Gastroesophageal sphincter (tissue), 4 donors: ENCODE measurements around the gene SLC6A13. TPM values are rescaled to one million over a fixed set of nuclear protein-coding genes. Genes with fewer than 3 reads are reported as not detected.

Source experiments
- ATAC-seq: fragments of 150-250 bp; one replicate; pipeline ENCODE4 v1.9.1; 2016; ENCODE audit warnings: mild to moderate bottlenecking, moderate library complexity
- H3K27ac ChIP-seq, 4 donors: fragments of 200-600 bp; sonication (generic) in 3 of 4; 1 replicate in 3 of 4; 2 replicates in 1 of 4; pipeline ENCODE4 v1.5.1; 2016 to 2019
- H3K27me3 ChIP-seq: fragments of 200-600 bp; sonication (generic); one replicate; pipeline ENCODE4 v1.5.1; 2019
- H3K36me3 ChIP-seq, 2 donors: fragments of 200-600 bp; sonication (generic); one replicate each; pipeline ENCODE4 v1.5.1; 2019; ENCODE audit warnings: control low read depth in 1 of 2
- H3K4me1 ChIP-seq, 3 donors: fragments of 200-600 bp; sonication (generic); 1 replicate in 2 of 3; 2 replicates in 1 of 3; pipeline ENCODE4 v1.5.1; 2016 to 2019; ENCODE audit warnings: control low read depth in 2 of 3
- H3K4me3 ChIP-seq, 2 donors: fragments of 200-600 bp; sonication (generic); one replicate each; pipeline ENCODE4 v1.5.1; 2019; ENCODE audit warnings: mild to moderate bottlenecking in 1 of 2, moderate library complexity in 1 of 2
- H3K9me3 ChIP-seq, 3 donors: fragments of 200-600 bp; sonication (generic); one replicate each; pipeline ENCODE4 v1.5.1; 2017 to 2019; ENCODE audit warnings: control low read depth in 2 of 3
- EP300 ChIP-seq: sonication (generic); formaldehyde crosslinking; IDR thresholded peaks from one replicate; pipeline ENCODE4 v1.6.1; 2017; ENCODE audit warnings: antibody characterized with exemption, mild to moderate bottlenecking
- POLR2A ChIP-seq, 2 donors: fragments of 450-650 bp; IDR thresholded peaks; one replicate each; pipeline ENCODE4 v1.6.1; 2017; ENCODE audit warnings: antibody characterized with exemption in 2 of 2, mild to moderate bottlenecking in 2 of 2, moderate library complexity in 1 of 2
- POLR2AphosphoS5 ChIP-seq: sonication (generic); formaldehyde crosslinking; IDR thresholded peaks from one replicate; pipeline ENCODE4 v1.6.1; 2017; ENCODE audit warnings: antibody characterized with exemption
- WGBS, 2 donors: methylation state at CpG; one replicate each; pipeline ENCODE4 v1.1.5; 2018; ENCODE audit warnings: low coverage in 1 of 2; 5-methylcytosine and 5-hydroxymethylcytosine counted together
- total RNA-seq, 4 donors: library from RNA; depleted of rRNA; stranded (reverse); fragments of >200 nt; gene quantifications; one replicate each; pipeline ENCODE4 v1.1.0, GENCODE V29; 2016
- TF ChIP-seq, protein P1 (sequence below), 4 experiments: fragments of 200-600 bp in 2 of 4; fragments of 450-650 bp in 2 of 4; sonication (generic) in 1 of 4; IDR thresholded peaks; one replicate each; pipeline ENCODE4 v1.5.1; 2017 to 2019; ENCODE audit warnings: antibody characterized with exemption in 4 of 4, mild to moderate bottlenecking in 2 of 4, moderate library complexity in 2 of 4

The SLC6A13 gene
- total RNA-seq, 4 donors from 2014 or later, result not detected

DNA sequence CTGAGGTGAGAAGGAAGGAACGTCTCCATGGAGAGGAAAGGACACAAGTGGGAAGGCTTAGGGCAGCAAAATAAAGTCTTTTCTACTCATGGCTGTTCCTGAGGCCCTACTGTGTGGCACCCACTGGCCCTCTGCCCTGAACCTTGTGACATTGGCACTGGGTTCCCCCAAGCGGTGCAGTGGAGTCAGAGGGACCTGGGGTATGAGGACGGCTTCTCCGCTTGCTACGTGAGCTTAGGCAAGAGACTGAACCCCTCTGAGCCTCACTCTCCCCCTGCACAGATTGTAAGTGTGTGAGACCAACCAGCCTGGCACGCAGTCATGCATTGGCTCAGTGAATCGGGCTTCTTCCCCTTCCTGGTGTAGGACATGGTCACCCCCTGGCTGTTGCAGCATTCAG is 68.4 kb downstream of the SLC6A13 start:
- no peaks in the 10 kb centered on the region for H3K36me3 ChIP-seq
- ATAC-seq, result no peak
- 67 to 70% methylated on average over 1 to 3 of the region's 7 CpGs for WGBS, 2 donors
- TF ChIP-seq, protein P1, sequence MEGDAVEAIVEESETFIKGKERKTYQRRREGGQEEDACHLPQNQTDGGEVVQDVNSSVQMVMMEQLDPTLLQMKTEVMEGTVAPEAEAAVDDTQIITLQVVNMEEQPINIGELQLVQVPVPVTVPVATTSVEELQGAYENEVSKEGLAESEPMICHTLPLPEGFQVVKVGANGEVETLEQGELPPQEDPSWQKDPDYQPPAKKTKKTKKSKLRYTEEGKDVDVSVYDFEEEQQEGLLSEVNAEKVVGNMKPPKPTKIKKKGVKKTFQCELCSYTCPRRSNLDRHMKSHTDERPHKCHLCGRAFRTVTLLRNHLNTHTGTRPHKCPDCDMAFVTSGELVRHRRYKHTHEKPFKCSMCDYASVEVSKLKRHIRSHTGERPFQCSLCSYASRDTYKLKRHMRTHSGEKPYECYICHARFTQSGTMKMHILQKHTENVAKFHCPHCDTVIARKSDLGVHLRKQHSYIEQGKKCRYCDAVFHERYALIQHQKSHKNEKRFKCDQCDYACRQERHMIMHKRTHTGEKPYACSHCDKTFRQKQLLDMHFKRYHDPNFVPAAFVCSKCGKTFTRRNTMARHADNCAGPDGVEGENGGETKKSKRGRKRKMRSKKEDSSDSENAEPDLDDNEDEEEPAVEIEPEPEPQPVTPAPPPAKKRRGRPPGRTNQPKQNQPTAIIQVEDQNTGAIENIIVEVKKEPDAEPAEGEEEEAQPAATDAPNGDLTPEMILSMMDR (IDR thresholded peaks at IDR 0.05), result no peak
- TF ChIP-seq EP300 (no peak), POLR2AphosphoS5 (no peak), POLR2A (IDR thresholded peaks at IDR 0.05) (no peak)
- H3K4me1 ChIP-seq, result peaks cover 0 to 5% (median 2%) of the 10 kb centered on the region in 3 donors
- H3K4me3 ChIP-seq, result no peak overlapping the region
- no peak overlapping the region for H3K27ac ChIP-seq
- H3K9me3 ChIP-seq, result no peaks in the 10 kb centered on the region
- peaks cover 87% of the 10 kb centered on the region for H3K27me3 ChIP-seq

DNA sequence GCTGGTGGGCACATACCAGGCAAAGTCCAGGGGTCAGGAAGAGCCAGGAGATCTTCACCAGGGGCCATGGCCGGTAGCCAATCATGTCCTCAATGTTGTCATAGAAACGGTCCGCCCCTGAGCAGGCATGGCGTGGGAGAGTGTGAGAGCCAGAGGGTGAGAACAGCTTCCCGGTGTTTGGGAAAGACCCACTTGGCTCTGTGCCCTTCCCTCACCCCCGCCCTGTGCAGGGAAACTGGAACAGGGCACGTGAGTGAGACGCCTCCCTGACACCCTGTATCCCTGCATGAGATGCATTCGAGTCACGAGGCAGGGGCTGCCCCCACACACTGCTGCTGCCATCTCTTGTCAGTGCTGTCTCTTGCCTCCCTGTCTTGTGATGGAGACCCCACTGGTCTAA is 69.4 kb downstream of the SLC6A13 start:
- WGBS, 2 donors, result 64 to 85% methylated on average over 3 to 5 of the region's 10 CpGs
- TF ChIP-seq POLR2AphosphoS5 (no peak), POLR2A (IDR thresholded peaks at IDR 0.05) (no peak)
- TF ChIP-seq, protein P1 (IDR thresholded peaks at IDR 0.05), result no peak
- H3K36me3 ChIP-seq, result no peaks in the 10 kb centered on the region
- no peak for ATAC-seq
- H3K27me3 ChIP-seq, result peaks cover 78% of the 10 kb centered on the region
- peaks cover 0 to 14% (median 6%) of the 10 kb centered on the region in 3 donors for H3K4me1 ChIP-seq
- H3K27ac ChIP-seq, result no peak overlapping the region
- no peaks in the 10 kb centered on the region for H3K9me3 ChIP-seq
- H3K4me3 ChIP-seq, result no peak overlapping the region

DNA sequence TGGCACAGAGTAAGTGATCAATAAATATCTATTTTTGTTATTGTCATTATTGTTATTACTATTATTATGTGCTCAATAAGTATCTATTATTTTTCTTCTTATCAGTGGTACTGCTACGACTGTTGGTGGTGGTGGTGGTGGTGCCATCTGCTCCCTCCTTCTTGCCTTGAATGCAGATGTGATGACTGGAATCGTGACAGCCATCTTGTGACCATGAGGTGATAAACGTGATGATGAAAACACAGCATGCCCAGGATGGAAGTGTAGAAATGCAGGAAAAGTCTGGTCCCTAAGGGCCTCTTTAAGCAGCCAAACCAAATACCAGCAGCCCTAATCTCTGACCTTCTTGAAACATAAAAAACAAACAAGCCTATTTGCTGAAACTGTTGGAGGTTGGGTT is 71.1 kb downstream of the SLC6A13 start:
- no peak overlapping the region for H3K4me3 ChIP-seq
- peaks cover 0 to 14% (median 6%) of the 10 kb centered on the region in 3 donors for H3K4me1 ChIP-seq
- WGBS, 2 donors, result 82 to 90% methylated on average over 2 to 3 of the region's 3 CpGs
- no peak for ATAC-seq
- H3K27ac ChIP-seq, result no peak overlapping the region
- H3K36me3 ChIP-seq, result no peaks in the 10 kb centered on the region
- H3K27me3 ChIP-seq, result peaks cover 65% of the 10 kb centered on the region
- no peaks in the 10 kb centered on the region for H3K9me3 ChIP-seq
- TF ChIP-seq POLR2AphosphoS5, result no peak
- TF ChIP-seq POLR2A (IDR thresholded peaks at IDR 0.05), result no peak
- TF ChIP-seq, protein P1 (IDR thresholded peaks at IDR 0.05), result no peak
- TF ChIP-seq EP300, result no peak

DNA sequence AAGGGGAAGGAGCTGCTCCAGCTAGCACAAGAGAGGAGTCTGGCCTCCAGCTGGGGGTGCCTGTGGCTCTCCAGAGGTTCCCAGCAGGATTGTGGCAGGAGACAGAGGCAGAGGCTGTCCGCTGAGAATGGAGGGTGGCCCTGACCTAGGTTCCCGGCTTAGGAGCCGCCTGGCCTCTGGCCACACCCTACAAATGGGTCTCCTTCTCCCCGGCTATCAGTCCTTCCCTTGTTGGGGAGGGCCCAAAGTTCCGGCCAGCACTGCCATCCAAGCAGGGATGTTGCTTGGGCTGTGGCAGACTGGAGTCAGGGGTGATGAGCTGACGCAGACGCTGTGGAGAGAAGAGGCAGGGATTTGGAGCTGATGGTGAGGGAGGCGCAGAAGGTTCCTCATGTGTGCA is 71.8 kb downstream of the SLC6A13 start:
- Histone ChIP-seq H3K36me3 (no peaks in the 10 kb centered on the region), H3K4me3 (no peak overlapping the region), H3K27me3 (peaks cover 58% of the 10 kb centered on the region), H3K9me3 (no peaks in the 10 kb centered on the region), H3K4me1 (peaks cover 0 to 14% (median 6%) of the 10 kb centered on the region in 3 donors), H3K27ac (no peak overlapping the region)
- no peak for TF ChIP-seq EP300
- TF ChIP-seq, protein P1 (IDR thresholded peaks at IDR 0.05), result no peak
- TF ChIP-seq POLR2A (IDR thresholded peaks at IDR 0.05), result no peak
- TF ChIP-seq POLR2AphosphoS5, result no peak
- no peak for ATAC-seq
- WGBS, 2 donors, result 100% methylated on average over 1 of the region's 8 CpGs; no CpG with 5 or more reads in 1 of the 2 donors

DNA sequence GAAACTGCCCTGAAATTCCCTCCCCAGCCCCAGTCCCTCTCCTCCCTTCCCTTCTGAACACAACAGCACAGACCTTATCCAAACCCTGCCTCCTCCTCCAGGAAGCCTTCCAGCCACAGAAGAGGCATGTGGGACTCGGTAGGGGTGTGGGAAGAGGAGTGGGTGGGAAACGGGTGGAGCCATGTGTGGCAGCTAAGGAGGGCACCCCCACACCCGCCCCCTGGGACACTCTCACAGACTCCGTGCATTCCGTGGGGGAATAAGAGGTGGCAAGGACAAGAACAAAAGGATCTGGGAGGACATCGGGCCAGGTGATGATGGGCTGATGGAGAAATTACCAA is 73.0 kb downstream of the SLC6A13 start:
- Histone ChIP-seq H3K36me3 (no peaks in the 10 kb centered on the region), H3K4me1 (peaks cover 0 to 14% (median 6%) of the 10 kb centered on the region in 3 donors), H3K9me3 (no peaks in the 10 kb centered on the region), H3K4me3 (peak overlapping the region in 1 of 2 donors; percentile 52), H3K27ac (no peak overlapping the region), H3K27me3 (peaks cover 46% of the 10 kb centered on the region)
- no CpG with 5 or more reads among the region's 6 CpGs for WGBS, 2 donors
- ATAC-seq, result no peak
- TF ChIP-seq POLR2AphosphoS5, result no peak
- no peak for TF ChIP-seq POLR2A (IDR thresholded peaks at IDR 0.05)
- TF ChIP-seq, protein P1 (IDR thresholded peaks at IDR 0.05), result no peak
- TF ChIP-seq EP300, result no peak
